Panc1 (cell line): ENCODE data around the gene MARCHF3. TPM values are rescaled to one million over a fixed set of nuclear protein-coding genes. Genes with fewer than 3 reads are reported as not detected.

Source experiments
- ATAC-seq: fragments of 200-7000 bp; cut with Tn5 transposase; 2 replicates; pipeline ENCODE4 v1.9.1; 2020; ENCODE audit warnings: mild to moderate bottlenecking, moderate library complexity
- BruUV-seq: library from RNA; stranded (reverse); fragments of 400-500 nt; replicated peaks from 2 replicates; lab custom pipeline; 2021; lab: Mats Ljungman, UMichigan
- CTCF ChIA-PET: fragments of 300-600 bp; sonication (Branson Sonifier 250); formaldehyde crosslinking; loops from one replicate; lab custom pipeline; 2022; ENCODE audit warnings: antibody characterized with exemption; lab: Charles Lee
- POLR2A ChIA-PET: fragments of 300-600 bp; sonication (Branson Sonifier 250); formaldehyde crosslinking; loops from one replicate; lab custom pipeline; 2022; ENCODE audit warnings: antibody characterized with exemption; lab: Charles Lee
- DNase-seq: peaks from one replicate; pipeline ENCODE4 v3.0.0-alpha.2; 2010; ENCODE audit warnings: low read depth, low spot score
- H3K27ac ChIP-seq: 2 replicates; pipeline ENCODE4 v1.5.1; 2011; ENCODE audit warnings: mild to moderate bottlenecking, low read length, inconsistent platforms
- H3K27me3 ChIP-seq: fragments of 200-500 bp; sonication (Bioruptor generic); 2 replicates; pipeline ENCODE4 v1.6.0; 2014; ENCODE audit warnings: low read length, inconsistent platforms; ENCODE audit not compliant: control insufficient read depth, insufficient read depth
- H3K36me3 ChIP-seq: fragments of 200-500 bp; sonication (Bioruptor generic); 2 replicates; pipeline ENCODE4 v1.5.1; 2014; ENCODE audit warnings: inconsistent platforms, mild to moderate bottlenecking, low read length, moderate library complexity; ENCODE audit not compliant: control insufficient read depth, insufficient read depth
- H3K4me1 ChIP-seq: 2 replicates; pipeline ENCODE4 v1.5.1; 2011; ENCODE audit warnings: inconsistent platforms, mild to moderate bottlenecking, low read length, moderate library complexity; ENCODE audit not compliant: control insufficient read depth, insufficient read depth
- H3K4me3 ChIP-seq, 2 experiments: 2 replicates each; pipeline ENCODE4 v1.5.1; 2011 to 2012; ENCODE audit warnings: low read depth in 2 of 2, low read length in 2 of 2, mild to moderate bottlenecking in 2 of 2, inconsistent platforms in 1 of 2, moderate library complexity in 1 of 2
- H3K9me3 ChIP-seq: fragments of 200-500 bp; sonication (Bioruptor generic); 2 replicates; pipeline ENCODE4 v1.5.1; 2014; ENCODE audit warnings: low read depth, mild to moderate bottlenecking, inconsistent platforms, low read length, moderate library complexity; ENCODE audit not compliant: control insufficient read depth, insufficient read depth
- POLR2AphosphoS5 ChIP-seq: IDR thresholded peaks from 2 replicates; pipeline ENCODE4 v1.6.1; 2012; ENCODE audit warnings: mild to moderate bottlenecking, low read depth, low read length, moderate library complexity
- SIN3A ChIP-seq: IDR thresholded peaks from 2 replicates; pipeline ENCODE4 v1.6.1; 2012; ENCODE audit warnings: low read depth, mild to moderate bottlenecking, low read length, moderate library complexity, borderline replicate concordance; ENCODE audit not compliant: insufficient read depth
- TCF7L2 ChIP-seq: IDR thresholded peaks from 2 replicates; pipeline ENCODE4 v1.6.1; 2011; ENCODE audit warnings: mild to moderate bottlenecking, low read depth, low read length, inconsistent platforms
- in situ Hi-C: cut with HindIII; loops from 2 replicates; pipeline ENCODE4 v1.10.0; 2016; ENCODE audit warnings: low sequenced_read_pairs, low pct_unique_long_range_greater_than_20kb
- intact Hi-C: fragments of 100-400 bp; cut with micrococcal nuclease; formaldehyde crosslinking; loops from one replicate; pipeline ENCODE4 v1.10.0; 2022; ENCODE audit not compliant: unreplicated experiment
- total RNA-seq: library from RNA; stranded (reverse); gene quantifications from one replicate; pipeline ENCODE4 v1.2.1, GENCODE V29; 2021; ENCODE audit not compliant: unreplicated experiment
- TF ChIP-seq, protein P1 (sequence below), 2 experiments: IDR thresholded peaks; 2 replicates each; pipeline ENCODE4 v1.6.1; 2011 to 2012; ENCODE audit warnings: low read depth in 2 of 2, control low read depth in 1 of 2, low read length in 1 of 2, mild to moderate bottlenecking in 1 of 2, moderate library complexity in 1 of 2; ENCODE audit not compliant: insufficient read depth in 1 of 2
- TF ChIP-seq, protein P2 (sequence below): fragments of 450-650 bp; IDR thresholded peaks from 2 replicates; pipeline ENCODE4 v1.5.1; 2017; ENCODE audit warnings: mild to moderate bottlenecking

MARCHF3 gene
- total RNA-seq, 1 experiment from 2014 or later, result 3.0 TPM

DNA sequence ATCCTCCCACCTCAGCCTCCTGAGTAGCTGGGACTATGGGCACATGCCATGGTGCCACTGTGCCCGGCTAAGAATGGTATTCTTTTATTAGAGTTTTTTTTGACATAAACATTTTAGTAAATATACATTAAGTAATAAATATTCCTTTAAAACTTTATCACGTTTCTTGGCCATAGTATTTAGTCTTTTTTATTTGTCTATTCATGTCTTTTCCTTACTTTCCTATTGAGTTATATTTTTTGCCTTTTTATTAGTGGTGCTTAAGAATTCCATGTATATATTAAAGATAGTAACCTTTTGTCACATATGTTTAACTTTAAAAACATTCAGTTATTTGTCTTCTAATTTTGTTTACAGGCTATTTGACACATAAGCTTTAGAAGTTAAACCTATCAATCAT is 73.4 kb downstream of the MARCHF3 start:
- H3K4me3 ChIP-seq, result no peak overlapping the region
- ATAC-seq (no peak), DNase-seq (no peak)
- H3K36me3 ChIP-seq, result no peaks in the 10 kb centered on the region
- in situ Hi-C loops (no loop called here), intact Hi-C loops (no loop called here)
- no TSS peak for BruUV-seq
- H3K4me1 ChIP-seq, result no peaks in the 10 kb centered on the region
- POLR2A ChIA-PET, result no interaction called here
- H3K27ac ChIP-seq, result no peak overlapping the region
- H3K27me3 ChIP-seq, result peaks cover 8% of the 10 kb centered on the region; the same call in 1 of the 2 replicates
- no peak for TF ChIP-seq SIN3A
- no peak for TF ChIP-seq POLR2AphosphoS5
- no peak for TF ChIP-seq TCF7L2
- TF ChIP-seq, protein P1, sequence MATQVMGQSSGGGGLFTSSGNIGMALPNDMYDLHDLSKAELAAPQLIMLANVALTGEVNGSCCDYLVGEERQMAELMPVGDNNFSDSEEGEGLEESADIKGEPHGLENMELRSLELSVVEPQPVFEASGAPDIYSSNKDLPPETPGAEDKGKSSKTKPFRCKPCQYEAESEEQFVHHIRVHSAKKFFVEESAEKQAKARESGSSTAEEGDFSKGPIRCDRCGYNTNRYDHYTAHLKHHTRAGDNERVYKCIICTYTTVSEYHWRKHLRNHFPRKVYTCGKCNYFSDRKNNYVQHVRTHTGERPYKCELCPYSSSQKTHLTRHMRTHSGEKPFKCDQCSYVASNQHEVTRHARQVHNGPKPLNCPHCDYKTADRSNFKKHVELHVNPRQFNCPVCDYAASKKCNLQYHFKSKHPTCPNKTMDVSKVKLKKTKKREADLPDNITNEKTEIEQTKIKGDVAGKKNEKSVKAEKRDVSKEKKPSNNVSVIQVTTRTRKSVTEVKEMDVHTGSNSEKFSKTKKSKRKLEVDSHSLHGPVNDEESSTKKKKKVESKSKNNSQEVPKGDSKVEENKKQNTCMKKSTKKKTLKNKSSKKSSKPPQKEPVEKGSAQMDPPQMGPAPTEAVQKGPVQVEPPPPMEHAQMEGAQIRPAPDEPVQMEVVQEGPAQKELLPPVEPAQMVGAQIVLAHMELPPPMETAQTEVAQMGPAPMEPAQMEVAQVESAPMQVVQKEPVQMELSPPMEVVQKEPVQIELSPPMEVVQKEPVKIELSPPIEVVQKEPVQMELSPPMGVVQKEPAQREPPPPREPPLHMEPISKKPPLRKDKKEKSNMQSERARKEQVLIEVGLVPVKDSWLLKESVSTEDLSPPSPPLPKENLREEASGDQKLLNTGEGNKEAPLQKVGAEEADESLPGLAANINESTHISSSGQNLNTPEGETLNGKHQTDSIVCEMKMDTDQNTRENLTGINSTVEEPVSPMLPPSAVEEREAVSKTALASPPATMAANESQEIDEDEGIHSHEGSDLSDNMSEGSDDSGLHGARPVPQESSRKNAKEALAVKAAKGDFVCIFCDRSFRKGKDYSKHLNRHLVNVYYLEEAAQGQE (IDR thresholded peaks at IDR 0.05; ENCODE audit: insufficient read depth in 1 of 2, low read depth in 2 of 2, low read length in 1 of 2), result no peak
- TF ChIP-seq, protein P2, sequence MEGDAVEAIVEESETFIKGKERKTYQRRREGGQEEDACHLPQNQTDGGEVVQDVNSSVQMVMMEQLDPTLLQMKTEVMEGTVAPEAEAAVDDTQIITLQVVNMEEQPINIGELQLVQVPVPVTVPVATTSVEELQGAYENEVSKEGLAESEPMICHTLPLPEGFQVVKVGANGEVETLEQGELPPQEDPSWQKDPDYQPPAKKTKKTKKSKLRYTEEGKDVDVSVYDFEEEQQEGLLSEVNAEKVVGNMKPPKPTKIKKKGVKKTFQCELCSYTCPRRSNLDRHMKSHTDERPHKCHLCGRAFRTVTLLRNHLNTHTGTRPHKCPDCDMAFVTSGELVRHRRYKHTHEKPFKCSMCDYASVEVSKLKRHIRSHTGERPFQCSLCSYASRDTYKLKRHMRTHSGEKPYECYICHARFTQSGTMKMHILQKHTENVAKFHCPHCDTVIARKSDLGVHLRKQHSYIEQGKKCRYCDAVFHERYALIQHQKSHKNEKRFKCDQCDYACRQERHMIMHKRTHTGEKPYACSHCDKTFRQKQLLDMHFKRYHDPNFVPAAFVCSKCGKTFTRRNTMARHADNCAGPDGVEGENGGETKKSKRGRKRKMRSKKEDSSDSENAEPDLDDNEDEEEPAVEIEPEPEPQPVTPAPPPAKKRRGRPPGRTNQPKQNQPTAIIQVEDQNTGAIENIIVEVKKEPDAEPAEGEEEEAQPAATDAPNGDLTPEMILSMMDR, result no peak
- no peaks in the 10 kb centered on the region for H3K9me3 ChIP-seq
- CTCF ChIA-PET, result no interaction called here

DNA sequence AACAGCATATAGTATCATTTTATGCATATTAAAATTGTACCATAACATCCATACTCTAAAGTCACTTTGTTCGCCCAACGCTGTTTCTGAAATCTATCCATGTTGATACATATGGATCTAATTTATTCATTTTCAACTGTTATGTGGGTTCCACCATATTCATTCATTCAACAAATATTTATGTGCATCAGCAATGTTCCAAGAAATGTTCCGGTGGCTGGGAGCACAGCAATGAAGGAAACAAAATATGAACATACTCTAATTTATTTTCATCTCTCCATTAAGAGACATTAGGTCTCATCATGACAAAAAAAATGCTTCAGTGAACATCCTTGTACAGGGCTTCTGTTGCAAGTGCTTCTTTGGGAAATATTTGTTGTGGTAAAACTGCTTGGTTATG is 75.4 kb downstream of the MARCHF3 start:
- TF ChIP-seq SIN3A (no peak), TCF7L2 (no peak), POLR2AphosphoS5 (no peak)
- TF ChIP-seq, protein P1 (IDR thresholded peaks at IDR 0.05; ENCODE audit: insufficient read depth in 1 of 2, low read depth in 2 of 2, low read length in 1 of 2), result no peak
- TF ChIP-seq, protein P2, result no peak
- no TSS peak for BruUV-seq

More for the DNA sequence above, 75.4 kb downstream of the MARCHF3 start:
- Histone ChIP-seq H3K36me3 (no peaks in the 10 kb centered on the region), H3K27me3 (peaks cover 5% of the 10 kb centered on the region; the same call in 1 of the 2 replicates), H3K4me3 (no peak overlapping the region), H3K9me3 (no peaks in the 10 kb centered on the region), H3K4me1 (no peaks in the 10 kb centered on the region), H3K27ac (no peak overlapping the region)
- CTCF ChIA-PET, result no interaction called here
- in situ Hi-C loops, result no loop called here
- no peak for ATAC-seq
- intact Hi-C loops, result no loop called here
- no peak for DNase-seq
- POLR2A ChIA-PET, result no interaction called here
